Measurements from ENCODE around the gene SMTNL1.

- no peak for TF ChIP-seq CTCF (IDR thresholded peaks at IDR 0.05)
- no peak for TF ChIP-seq POLR2A (IDR thresholded peaks at IDR 0.05)
Measured at GRCh38 chr11:57560146-57560545, 22.8 kb downstream of the SMTNL1 start.

All from body of pancreas (tissue), 4 donors.